HFF-Myc (cell line): Measurements from ENCODE around the gene OAT.
"Not testable (repeated sequence)": the region's sequence is repeated elsewhere in the genome, so short reads cannot be mapped to it uniquely, and the experiment has no call there.

Source experiments
- DNase-seq: peaks from one replicate; pipeline ENCODE4 v3.0.0-alpha.2; 2011; ENCODE audit warnings: low read depth; ENCODE audit errors: extremely low read depth
- H3K4me3 ChIP-seq: replicated peaks from 2 replicates; pipeline ENCODE4 v1.5.1; 2011; ENCODE audit warnings: low read depth, mild to moderate bottlenecking, control low read depth, low read length
- CTCF ChIP-seq: IDR thresholded peaks from 2 replicates; pipeline ENCODE4 v1.5.1; 2012; ENCODE audit warnings: mild to moderate bottlenecking, low read depth, low read length, control low read depth; ENCODE audit errors: missing control alignments

OAT gene

GRCh38 chr10:124446830-124447750 lies 28.4 kb upstream of the OAT start:
- no peak for DNase-seq
- no peak overlapping the region for H3K4me3 ChIP-seq
- no peak for TF ChIP-seq CTCF

- not testable (repeated sequence) for DNase-seq, H3K4me3 ChIP-seq
Measured at GRCh38 chr10:124441694-124442093, 23.0 kb upstream of the OAT start.

- TF ChIP-seq CTCF = no peak
- no peak for DNase-seq
- H3K4me3 ChIP-seq = no peak overlapping the region
Measured at GRCh38 chr10:124436191-124436638, 17.5 kb upstream of the OAT start.

- not testable (repeated sequence) for H3K4me3 ChIP-seq, DNase-seq
Measured at GRCh38 chr10:124435683-124436082, 17.0 kb upstream of the OAT start.

- no peak overlapping the region for H3K4me3 ChIP-seq
- no peak for DNase-seq
- TF ChIP-seq CTCF = no peak
Measured at GRCh38 chr10:124433461-124433860, 14.7 kb upstream of the OAT start.

GRCh38 chr10:124430077-124430476 lies 11.4 kb upstream of the OAT start:
- TF ChIP-seq CTCF = no peak
- H3K4me3 ChIP-seq = no peak overlapping the region
- no peak for DNase-seq

- no peak for TF ChIP-seq CTCF
- no peak overlapping the region for H3K4me3 ChIP-seq
- DNase-seq = no peak
Measured at GRCh38 chr10:124429576-124429975, 10.9 kb upstream of the OAT start.

GRCh38 chr10:124428207-124428777 lies 9.6 kb upstream of the OAT start:
- DNase-seq = no peak
- no peak for TF ChIP-seq CTCF
- no peak overlapping the region for H3K4me3 ChIP-seq
